GM12878 (cell line): ENCODE measurements around the gene ID3. TPM values are rescaled to one million over a fixed set of nuclear protein-coding genes. Genes with fewer than 3 reads are reported as not detected.
A peak's percentile ranks its signal among the peaks of the same experiment; 100 is the strongest.

ENCODE experiments used
- ATAC-seq: fragments of 200-7000 bp; cut with Tn5 transposase; 3 replicates; pipeline ENCODE4 v1.9.1; 2020; ENCODE audit warnings: mild to moderate bottlenecking, moderate library complexity
- BruUV-seq: library from RNA; stranded (reverse); fragments of 400-500 nt; replicated peaks from 2 replicates; lab custom pipeline; 2021; lab: Mats Ljungman, UMichigan
- CTCF ChIA-PET: fragments of 300-600 bp; sonication (Branson Sonifier 250); formaldehyde crosslinking; extraction: SDS; loops from one replicate; lab custom pipeline; 2021; ENCODE audit warnings: inconsistent platforms; lab: Yijun Ruan, JAX
- POLR2A ChIA-PET: fragments of 350-600 bp; formaldehyde crosslinking; extraction: SDS; loops from one replicate; lab custom pipeline; 2021; ENCODE audit warnings: inconsistent platforms; lab: Charles Lee
- RAD21 ChIA-PET: fragments of 300-600 bp; sonication (Branson Sonifier 250); formaldehyde crosslinking; loops from one replicate; lab custom pipeline; 2023; ENCODE audit warnings: antibody characterized with exemption; ENCODE audit not compliant: unreplicated experiment; lab: Charles Lee
- SMC1A ChIA-PET: fragments of 300-600 bp; sonication (Branson Sonifier 250); formaldehyde crosslinking; loops from one replicate; lab custom pipeline; 2023; ENCODE audit not compliant: unreplicated experiment, uncharacterized antibody; lab: Charles Lee
- DNase-seq: peaks from one replicate; pipeline ENCODE4 v3.0.0-alpha.2; 2011; ENCODE audit warnings: low read depth, low spot score
- FAIRE-seq: peaks from 3 replicates; lab custom pipeline; 2011; peaks lifted over from hg19 to GRCh38; lab: Jason Lieb, UNC
- H2AFZ ChIP-seq: 2 replicates; pipeline ENCODE4 v1.6.0; 2011; ENCODE audit warnings: low read depth, low read length, control low read depth; ENCODE audit not compliant: control insufficient read depth
- H3K27ac ChIP-seq: 2 replicates; pipeline ENCODE4 v1.5.1; 2011; ENCODE audit warnings: control low read depth; ENCODE audit not compliant: control insufficient read depth, insufficient read depth
- H3K27me3 ChIP-seq, 2 experiments: replicated peaks in 1 of 2; 2 replicates each; pipeline versions ENCODE4 v1.6.0 to v1.6.1; 2011; ENCODE audit warnings: low read length in 1 of 2; ENCODE audit not compliant: control insufficient read depth in 2 of 2, insufficient read depth in 2 of 2
- H3K36me3 ChIP-seq, 2 experiments: 2 replicates each; pipeline ENCODE4 v1.5.1; 2011; ENCODE audit warnings: low read length in 1 of 2; ENCODE audit not compliant: control insufficient read depth in 2 of 2, insufficient read depth in 2 of 2
- H3K4me1 ChIP-seq: 2 replicates; pipeline ENCODE4 v1.6.1; 2011; ENCODE audit warnings: mild to moderate bottlenecking, low read length, moderate library complexity, mixed read lengths; ENCODE audit not compliant: control insufficient read depth, insufficient read depth
- H3K4me2 ChIP-seq: 2 replicates; pipeline ENCODE4 v1.6.0; 2011; ENCODE audit warnings: control low read depth; ENCODE audit not compliant: control insufficient read depth, insufficient read depth
- H3K4me3 ChIP-seq: fragments of 200-600 bp; sonication (generic); 2 replicates; pipeline ENCODE4 v1.5.1; 2016
- H3K79me2 ChIP-seq: 2 replicates; pipeline ENCODE4 v1.6.0; 2011; ENCODE audit warnings: low read length; ENCODE audit not compliant: control insufficient read depth, insufficient read depth
- H3K9ac ChIP-seq: 2 replicates; pipeline ENCODE4 v1.8.0; 2011; ENCODE audit warnings: low read length, control low read depth, mixed read lengths; ENCODE audit not compliant: control insufficient read depth, insufficient read depth
- H3K9me3 ChIP-seq: replicated peaks from 3 replicates; pipeline ENCODE4 v1.5.1; 2011; ENCODE audit warnings: mild to moderate bottlenecking, low read length; ENCODE audit not compliant: control insufficient read depth, insufficient read depth
- H4K20me1 ChIP-seq: 2 replicates; pipeline ENCODE4 v1.6.0; 2011; ENCODE audit not compliant: control insufficient read depth, insufficient read depth
- CBFB ChIP-seq: IDR thresholded peaks from 2 replicates; pipeline ENCODE4 v1.6.1; 2016; ENCODE audit warnings: antibody characterized with exemption, low read depth
- EED ChIP-seq: sonication (generic); IDR thresholded peaks from 2 replicates; pipeline ENCODE4 v1.6.1; 2016; ENCODE audit warnings: antibody characterized with exemption, low read depth
- ETV6 ChIP-seq, 2 experiments: fragments of 450-650 bp in 1 of 2; IDR thresholded peaks in 1 of 2; conservative IDR thresholded peaks in 1 of 2; 2 replicates each; pipeline ENCODE4 v1.6.1; 2014; ENCODE audit warnings: antibody characterized with exemption in 1 of 2, borderline replicate concordance in 1 of 2, low read depth in 1 of 2, mild to moderate bottlenecking in 1 of 2, moderate library complexity in 1 of 2
- IKZF1 ChIP-seq: fragments of 450-650 bp; conservative IDR thresholded peaks from 2 replicates; pipeline ENCODE4 v1.6.1; 2017; ENCODE audit warnings: antibody characterized with exemption, mild to moderate bottlenecking
- IKZF2 ChIP-seq, 2 experiments: fragments of 450-650 bp; IDR thresholded peaks; 2 replicates each; pipeline ENCODE4 v1.6.1; 2017; ENCODE audit warnings: mild to moderate bottlenecking in 2 of 2, moderate library complexity in 2 of 2
- MAX ChIP-seq: IDR thresholded peaks from 2 replicates; pipeline ENCODE4 v1.6.1; 2012; ENCODE audit warnings: low read depth, low read length, improper control_type of control experiment
- RUNX3 ChIP-seq: IDR thresholded peaks from 2 replicates; pipeline ENCODE4 v1.6.1; 2012; ENCODE audit warnings: low read length, inconsistent platforms
- SPI1 ChIP-seq: IDR thresholded peaks from 2 replicates; pipeline ENCODE4 v1.6.1; 2011; ENCODE audit warnings: low read depth, mild to moderate bottlenecking, low read length, moderate library complexity, borderline replicate concordance; ENCODE audit not compliant: insufficient read depth
- WGBS: methylation state at CpG from one replicate; pipeline ENCODE4 v1.1.6; 2016; ENCODE audit warnings: low lambda C conversion rate; ENCODE audit not compliant: insufficient replicate concordance, insufficient coverage; ENCODE audit errors: missing lambda C conversion rate; 5-methylcytosine and 5-hydroxymethylcytosine counted together
- in situ Hi-C: fragments of 300-500 bp; cut with MboI; formaldehyde crosslinking; loops from 9 replicates; pipeline ENCODE4 v1.14.3; 2018; ENCODE audit warnings: mixed read lengths
- intact Hi-C: fragments of 100-400 bp; cut with micrococcal nuclease; formaldehyde crosslinking; loops from one replicate; pipeline ENCODE4 v1.14.2; 2022; ENCODE audit not compliant: unreplicated experiment
- polyA plus RNA-seq, 11 experiments: library from polyadenylated mRNA; depleted of rRNA in 4 of 11; unstranded in 6 of 11; stranded (reverse) in 5 of 11; fragments of >200 nt; fragmentation: Nextera tagmentation in 4 of 11; fragmentation: Illumina TruSeq in 1 of 11; extraction: Ambion mirVana in 4 of 11; extraction: Trizol in 1 of 11; gene quantifications; 1 replicate in 1 of 11; 2 replicates in 10 of 11; pipeline versions ENCODE4 v1.2.1 to v1.2.3, GENCODE V29; 2011 to 2016; ENCODE audit warnings: inconsistent platforms in 2 of 11, missing spikeins in 2 of 11, low read depth in 1 of 11
- total RNA-seq, 4 experiments: library from RNA; depleted of rRNA in 3 of 4; stranded (reverse); fragments of >200 nt in 3 of 4; fragmentation: Illumina TruSeq in 1 of 4; extraction: Trizol in 1 of 4; gene quantifications; 2 replicates each; pipeline versions ENCODE4 v1.2.1 to v1.2.3, GENCODE V29; 2013 to 2021

Gene ID3
- total and polyA plus RNA-seq, 10 of the 15 experiments (the other 5 are each of a cell fraction or from before 2014, with no cell fraction given) = 42.7 to 475 (median 207) TPM

GRCh38 chr1:23578311-23578996, 19.2 kb upstream of the ID3 start:
- peak; percentile 64; the same call in 1 of the 2 replicates for TF ChIP-seq SPI1
- TF ChIP-seq RUNX3 = peak; percentile 36; the same call in 1 of the 2 replicates
- peak; percentile 36 to 55; a peak in 3 of 4 replicates for TF ChIP-seq IKZF2 (IDR thresholded peaks at IDR 0.05)
- TF ChIP-seq EED = peak; percentile 55
- TF ChIP-seq IKZF1 = peak; percentile 27; the same call in 1 of the 2 replicates
- TF ChIP-seq MAX = no peak; the same call in 1 of the 2 replicates
- TF ChIP-seq ETV6 (conservative IDR thresholded peaks at IDR 0.05 in 1 of 2, IDR thresholded peaks at IDR 0.05 in 1 of 2; ENCODE audit: borderline replicate concordance in 1 of 2, low read depth in 1 of 2) = peak in 1 of 2 experiments; percentile 32; a peak in 1 of 4 replicates
- TF ChIP-seq CBFB = no peak
- TF ChIP-seq, all 136 proteins: peak for 6
- no peaks in the 10 kb centered on the region for H3K9me3 ChIP-seq
- peak overlapping the region; percentile 91 for H3K4me2 ChIP-seq
- no peaks in the 10 kb centered on the region for H4K20me1 ChIP-seq
- ChIA-PET POLR2A (interaction anchor here (1.7 to 14.7 kb wide), 6 partner anchors 13 to 42 kb away, joined by 17 to 271 read pairs (median 40); partner anchors contain the start of gene ID3), SMC1A (interaction anchor here (0.6 to 16.8 kb wide), 7 partner anchors 17 to 891 kb away, joined by 3 to 419 read pairs (median 24); partner anchors contain the start of gene ID3), RAD21 (interaction anchor here (1.5 to 7.8 kb wide), 4 partner anchors 7 to 59 kb away, joined by 4 to 252 read pairs (median 20); no protein-coding TSS in a partner anchor), CTCF (interaction anchor here (1.3 to 4.7 kb wide), 4 partner anchors 11 to 56 kb away, joined by 6 to 64 read pairs (median 12); no protein-coding TSS in a partner anchor)
- no TSS peak for BruUV-seq
- H3K27me3 ChIP-seq = no peaks in the 10 kb centered on the region
- WGBS = 52% methylated on average over 4 of the region's 4 CpGs
- DNase-seq = no peak
- 0 out of 3 replicates have a peak, but pooled peaks have one; percentile 6 for ATAC-seq
- H3K4me1 ChIP-seq = peaks cover 51% of the 10 kb centered on the region
- no peaks in the 10 kb centered on the region for H3K79me2 ChIP-seq
- in situ Hi-C loops (loop anchor here (25.0 kb wide), 2 partner anchors 1434 to 1791 kb away; partner anchors contain the start of gene USP48), intact Hi-C loops (no loop called here)
- H3K27ac ChIP-seq = peak overlapping the region; percentile 96
- peak overlapping the region; percentile 20; the same call in 1 of the 2 replicates for H2AFZ ChIP-seq
- peak overlapping the region; percentile 42; the same call in 1 of the 2 replicates for H3K4me3 ChIP-seq
- FAIRE-seq = no peak
- peak overlapping the region; percentile 82 for H3K9ac ChIP-seq
- no peaks in the 10 kb centered on the region for H3K36me3 ChIP-seq
